WTC11 (cell line): Measurements from ENCODE around the gene ARHGAP10. TPM values are rescaled to one million over a fixed set of nuclear protein-coding genes. Genes with fewer than 3 reads are reported as not detected.

Experiments
- ATAC-seq: fragments of 200-7000 bp; cut with Tn5 transposase; 2 replicates; pipeline ENCODE4 v1.10.0; 2021; ENCODE audit warnings: mild to moderate bottlenecking, moderate library complexity
- CTCF ChIA-PET: fragments of 300-600 bp; sonication (Branson Sonifier 250); formaldehyde crosslinking; loops from one replicate; lab custom pipeline; 2021; ENCODE audit warnings: antibody characterized with exemption; lab: Charles Lee
- POLR2A ChIA-PET: fragments of 350-600 bp; sonication (Branson Sonifier 250); formaldehyde crosslinking; loops from one replicate; lab custom pipeline; 2021; ENCODE audit warnings: antibody characterized with exemption; lab: Charles Lee
- DNase-seq: peaks from one replicate; pipeline ENCODE4 v3.0.0; 2021; ENCODE audit warnings: low spot score
- H3K27ac Mint-ChIP-seq: 2 replicates; pipeline ENCODE4 v1.8.0; 2021; ENCODE audit warnings: mixed read lengths
- H3K27me3 Mint-ChIP-seq: 2 replicates; pipeline ENCODE4 v1.8.0; 2021; ENCODE audit warnings: low read depth, mild to moderate bottlenecking, moderate library complexity, mixed read lengths
- H3K36me3 Mint-ChIP-seq: 2 replicates; pipeline ENCODE4 v1.8.0; 2021; ENCODE audit warnings: mixed read lengths
- H3K4me1 Mint-ChIP-seq: 2 replicates; pipeline ENCODE4 v1.8.0; 2022; ENCODE audit warnings: mixed read lengths
- H3K4me3 Mint-ChIP-seq: 2 replicates; pipeline ENCODE4 v1.8.0; 2021; ENCODE audit warnings: mild to moderate bottlenecking, moderate library complexity, mixed read lengths
- H3K9me3 Mint-ChIP-seq: 2 replicates; pipeline ENCODE4 v1.8.0; 2021; ENCODE audit warnings: mixed read lengths
- AFF4 ChIP-seq: sonication (generic); formaldehyde crosslinking; IDR thresholded peaks from 2 replicates; pipeline ENCODE4 v1.8.1; 2023; ENCODE audit warnings: mild to moderate bottlenecking, missing genetic modification reagents, borderline replicate concordance
- AR ChIP-seq: fragments of 250-450 bp; sonication (Bioruptor Pico); IDR thresholded peaks from 2 replicates; pipeline ENCODE4 v1.9.0; 2021; ENCODE audit warnings: mild to moderate bottlenecking
- ELF4 ChIP-seq: sonication (generic); formaldehyde crosslinking; IDR thresholded peaks from 2 replicates; pipeline ENCODE4 v1.8.1; 2022; ENCODE audit warnings: low read depth, mild to moderate bottlenecking, moderate library complexity, missing genetic modification reagents
- FOXJ3 ChIP-seq: sonication (generic); formaldehyde crosslinking; IDR thresholded peaks from 2 replicates; pipeline ENCODE4 v1.9.0; 2021; ENCODE audit warnings: missing genetic modification reagents, mild to moderate bottlenecking, borderline replicate concordance
- PRRX2 ChIP-seq: fragments of 250-450 bp; sonication (Bioruptor Pico); IDR thresholded peaks from 2 replicates; pipeline ENCODE4 v1.8.0; 2021; ENCODE audit warnings: mild to moderate bottlenecking
- STAT6 ChIP-seq: sonication (generic); formaldehyde crosslinking; conservative IDR thresholded peaks from 2 replicates; pipeline ENCODE4 v1.8.1; 2023; ENCODE audit warnings: mild to moderate bottlenecking, low read depth, missing genetic modification reagents, moderate library complexity
- TCF7 ChIP-seq: sonication (generic); formaldehyde crosslinking; IDR thresholded peaks from 2 replicates; pipeline ENCODE4 v1.8.0; 2022; ENCODE audit warnings: mild to moderate bottlenecking, low read depth, missing genetic modification reagents, moderate library complexity
- ZBTB21 ChIP-seq: sonication (generic); formaldehyde crosslinking; IDR thresholded peaks from 2 replicates; pipeline ENCODE4 v1.8.1; 2023; ENCODE audit warnings: mild to moderate bottlenecking, missing genetic modification reagents, borderline replicate concordance
- ZNF138 ChIP-seq: sonication (generic); formaldehyde crosslinking; conservative IDR thresholded peaks from 2 replicates; pipeline ENCODE4 v1.8.1; 2022; ENCODE audit warnings: mild to moderate bottlenecking, moderate library complexity, missing genetic modification reagents
- ZNF416 ChIP-seq: fragments of 250-450 bp; sonication (Bioruptor Pico); IDR thresholded peaks from 2 replicates; pipeline ENCODE4 v1.9.0; 2021; ENCODE audit warnings: mild to moderate bottlenecking, inconsistent platforms
- total RNA-seq: library from RNA; stranded (reverse); gene quantifications from 3 replicates; pipeline ENCODE4 v1.2.3, GENCODE V29; 2021

ARHGAP10 gene
- total RNA-seq, 1 experiment from 2014 or later = 9.6 TPM

- Mint-ChIP-seq H3K4me1 (0 out of 2 replicates have a peak, but pooled peaks cover 1% of the 10 kb centered on the region), H3K27me3 (no peaks in the 10 kb centered on the region), H3K36me3 (no peaks in the 10 kb centered on the region), H3K4me3 (no peak overlapping the region), H3K27ac (no peak overlapping the region), H3K9me3 (no peaks in the 10 kb centered on the region)
- DNase-seq = no peak
- POLR2A ChIA-PET = no interaction called here
- no peak for TF ChIP-seq STAT6 (CRISPR knock-in tag)
- no peak for TF ChIP-seq AFF4 (CRISPR knock-in tag)
- CTCF ChIA-PET = interaction anchor here (1.7 kb wide), 1 partner anchor 87 kb away, joined by 5 read pairs; no protein-coding TSS in a partner anchor
- no peak; the same call in 1 of the 2 replicates for ATAC-seq
Observed at GRCh38 chr4:147780137-147780777, 48.4 kb downstream of the ARHGAP10 start.

GRCh38 chr4:147782087-147782781 is 50.3 kb downstream of the ARHGAP10 start:
- DNase-seq (no peak), ATAC-seq (no peak)
- CTCF ChIA-PET = interaction anchor here (0.9 kb wide), 1 partner anchor 85 kb away, joined by 3 read pairs; no protein-coding TSS in a partner anchor
- no peaks in the 10 kb centered on the region for H3K36me3 Mint-ChIP-seq
- TF ChIP-seq ZBTB21 (CRISPR knock-in tag) = no peak
- TF ChIP-seq FOXJ3 (CRISPR knock-in tag) = no peak
- no peak for TF ChIP-seq ELF4
- no peak overlapping the region for H3K4me3 Mint-ChIP-seq
- peaks cover 11% of the 10 kb centered on the region for H3K4me1 Mint-ChIP-seq
- no peak overlapping the region for H3K27ac Mint-ChIP-seq
- H3K27me3 Mint-ChIP-seq = no peaks in the 10 kb centered on the region
- H3K9me3 Mint-ChIP-seq = no peaks in the 10 kb centered on the region
- POLR2A ChIA-PET = no interaction called here

GRCh38 chr4:147785129-147785528 is 53.2 kb downstream of the ARHGAP10 start:
- 0 out of 2 replicates have a peak overlapping the region, but pooled peaks have one; percentile 13 for H3K27ac Mint-ChIP-seq
- POLR2A ChIA-PET = interaction anchor here (0.6 kb wide), 1 partner anchor 13 kb away, joined by 3 read pairs; no protein-coding TSS in a partner anchor
- peaks cover 15% of the 10 kb centered on the region for H3K4me1 Mint-ChIP-seq
- no peak for TF ChIP-seq ZNF416 (CRISPR knock-in tag)
- no peak for TF ChIP-seq TCF7 (CRISPR knock-in tag)
- TF ChIP-seq PRRX2 (CRISPR knock-in tag) = no peak
- no peak for TF ChIP-seq AR (CRISPR knock-in tag)
- no peak for TF ChIP-seq ZNF138 (CRISPR knock-in tag)
- no peak overlapping the region for H3K4me3 Mint-ChIP-seq
- no peaks in the 10 kb centered on the region for H3K36me3 Mint-ChIP-seq
- no peaks in the 10 kb centered on the region for H3K9me3 Mint-ChIP-seq
- CTCF ChIA-PET = interaction anchor here (0.6 to 1.1 kb wide), 2 partner anchors 53 to 411 kb away, joined by 3 to 4 read pairs; no protein-coding TSS in a partner anchor
- no peaks in the 10 kb centered on the region for H3K27me3 Mint-ChIP-seq
- ATAC-seq (no peak), DNase-seq (no peak)
